Measurements from ENCODE around the gene CCDC40.
A peak's percentile ranks its signal among the peaks of the same experiment; 100 is the strongest.

CCDC40 gene

GRCh38 chr17:80102664-80103448 lies 66.4 kb downstream of the CCDC40 start:
- H2AFZ ChIP-seq (ENCODE audit: low read depth) = no peak overlapping the region
- H3K27me3 ChIP-seq (ENCODE audit: insufficient read depth, low read depth) = peaks cover 17% of the 10 kb centered on the region
- H3K36me3 ChIP-seq (ENCODE audit: insufficient read depth) = no peaks in the 10 kb centered on the region
- no peak overlapping the region for H3K9ac ChIP-seq
- H3K4me1 ChIP-seq (ENCODE audit: low read depth, poor library complexity, severe bottlenecking) = peaks cover 17% of the 10 kb centered on the region
- H4K20me1 ChIP-seq (ENCODE audit: insufficient read depth) = no peaks in the 10 kb centered on the region
- peak overlapping the region; percentile 99 for H3K4me2 ChIP-seq
- TF ChIP-seq CTCF (conservative IDR thresholded peaks at IDR 0.05; ENCODE audit: low read depth, low read length) = no peak
- no peaks in the 10 kb centered on the region for H3K79me2 ChIP-seq (ENCODE audit: insufficient read depth, low read depth)
- no peak overlapping the region for H3K4me3 ChIP-seq (IDR thresholded peaks at IDR 0.05; ENCODE audit: insufficient read depth, low read depth, low read length)
- no peak overlapping the region for H3K27ac ChIP-seq

- Histone ChIP-seq H4K20me1 (ENCODE audit: insufficient read depth) (no peaks in the 10 kb centered on the region), H3K4me1 (ENCODE audit: low read depth, poor library complexity, severe bottlenecking) (peaks cover 17% of the 10 kb centered on the region), H3K4me2 (no peak overlapping the region), H3K9ac (no peak overlapping the region), H3K79me2 (ENCODE audit: insufficient read depth, low read depth) (no peaks in the 10 kb centered on the region), H3K27ac (no peak overlapping the region), H2AFZ (ENCODE audit: low read depth) (no peak overlapping the region), H3K36me3 (ENCODE audit: insufficient read depth) (no peaks in the 10 kb centered on the region), H3K27me3 (ENCODE audit: insufficient read depth, low read depth) (peaks cover 13% of the 10 kb centered on the region), H3K4me3 (IDR thresholded peaks at IDR 0.05; ENCODE audit: insufficient read depth, low read depth, low read length) (no peak overlapping the region)
- no peak for TF ChIP-seq CTCF (conservative IDR thresholded peaks at IDR 0.05; ENCODE audit: low read depth, low read length)
These were observed 67.1 kb downstream of the CCDC40 start for GRCh38 chr17:80103449-80104085.

- Histone ChIP-seq H3K4me3 (IDR thresholded peaks at IDR 0.05; ENCODE audit: insufficient read depth, low read depth, low read length) (no peak overlapping the region), H3K27me3 (ENCODE audit: insufficient read depth, low read depth) (peaks cover 8% of the 10 kb centered on the region), H3K79me2 (ENCODE audit: insufficient read depth, low read depth) (no peaks in the 10 kb centered on the region), H3K27ac (no peak overlapping the region), H3K36me3 (ENCODE audit: insufficient read depth) (no peaks in the 10 kb centered on the region), H2AFZ (ENCODE audit: low read depth) (no peak overlapping the region), H3K9ac (no peak overlapping the region), H3K4me2 (no peak overlapping the region), H3K4me1 (ENCODE audit: low read depth, poor library complexity, severe bottlenecking) (peaks cover 17% of the 10 kb centered on the region), H4K20me1 (ENCODE audit: insufficient read depth) (no peaks in the 10 kb centered on the region)
- no peak for TF ChIP-seq CTCF (conservative IDR thresholded peaks at IDR 0.05; ENCODE audit: low read depth, low read length)
These were observed 68.0 kb downstream of the CCDC40 start for GRCh38 chr17:80104321-80104955.

- Histone ChIP-seq H2AFZ (ENCODE audit: low read depth) (no peak overlapping the region), H3K4me3 (IDR thresholded peaks at IDR 0.05; ENCODE audit: insufficient read depth, low read depth, low read length) (no peak overlapping the region), H3K9ac (no peak overlapping the region), H3K36me3 (ENCODE audit: insufficient read depth) (no peaks in the 10 kb centered on the region), H3K4me1 (ENCODE audit: low read depth, poor library complexity, severe bottlenecking) (peaks cover 17% of the 10 kb centered on the region), H3K27me3 (ENCODE audit: insufficient read depth, low read depth) (peaks cover 4% of the 10 kb centered on the region), H3K27ac (no peak overlapping the region), H3K79me2 (ENCODE audit: insufficient read depth, low read depth) (no peaks in the 10 kb centered on the region), H3K4me2 (no peak overlapping the region), H4K20me1 (ENCODE audit: insufficient read depth) (no peaks in the 10 kb centered on the region)
- no peak for TF ChIP-seq CTCF (conservative IDR thresholded peaks at IDR 0.05; ENCODE audit: low read depth, low read length)
These were observed 68.5 kb downstream of the CCDC40 start for GRCh38 chr17:80104956-80105375.
